ENCODE measurements around the gene GATA2. TPM values are rescaled to one million over a fixed set of nuclear protein-coding genes. Genes with fewer than 3 reads are reported as not detected.

GATA2 gene
- total RNA-seq, 2 donors from 2014 or later, result 181 to 275 TPM

DNA sequence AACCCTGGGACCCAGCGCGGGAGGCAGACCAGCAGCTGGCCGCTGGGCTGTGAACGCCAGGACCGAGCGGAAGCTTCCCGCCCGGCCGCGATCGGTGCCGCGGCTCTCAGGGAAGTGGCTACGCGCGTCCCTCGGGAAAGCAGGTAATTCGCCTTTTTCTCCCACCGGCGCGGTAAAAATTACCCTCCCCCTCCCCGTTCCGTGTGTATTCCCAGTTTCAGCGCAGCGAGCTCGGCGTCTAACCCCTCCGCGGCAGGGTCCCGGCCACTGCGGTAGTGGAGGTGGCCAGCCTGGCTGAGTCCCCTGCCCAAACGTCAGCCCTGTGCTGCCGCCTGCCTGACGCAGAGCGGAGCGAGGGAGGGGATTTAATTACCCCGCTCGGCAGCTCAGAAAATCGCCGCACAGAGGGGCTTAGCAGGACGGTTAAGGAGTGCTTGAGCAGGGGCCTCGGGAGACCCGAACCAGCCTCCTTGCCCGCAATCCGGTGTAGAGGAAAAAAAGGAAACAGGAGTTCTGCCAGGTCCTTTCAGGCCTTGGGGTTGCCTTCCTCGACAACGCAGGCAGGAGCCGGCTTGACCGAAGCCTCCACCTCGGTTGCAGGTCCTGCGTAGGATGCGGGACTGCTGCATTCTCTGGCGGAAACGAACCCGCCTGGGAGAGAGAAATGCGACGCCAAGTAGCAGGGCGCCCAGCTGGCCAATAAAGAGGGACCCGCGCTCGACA lies 2.9 kb downstream of the GATA2 start:
- peak overlapping the region; percentile 99 for H3K27ac ChIP-seq
- intact Hi-C loops (cut with DNase I), result loop anchor here (2.0 kb wide), 1 partner anchor 311 kb away; no protein-coding TSS in a partner anchor
- peak; percentile 63 for DNase-seq (ENCODE audit: low spot score)
- no peaks in the 10 kb centered on the region for H3K9me3 ChIP-seq
- TF ChIP-seq POLR2A (IDR thresholded peaks at IDR 0.05) (peak; percentile 13), CTCF (IDR thresholded peaks at IDR 0.05) (peak in 3 of 4 experiments; percentile 11 to 34 (median 15)), POLR2AphosphoS5 (IDR thresholded peaks at IDR 0.05) (no peak)
- H3K27me3 ChIP-seq (replicated peaks; ENCODE audit: insufficient read depth), result no peaks in the 10 kb centered on the region
- 3% methylated on average over 49 of the region's 61 CpGs for WGBS
- H3K4me1 ChIP-seq (replicated peaks), result no peaks in the 10 kb centered on the region
- no peaks in the 10 kb centered on the region for H3K36me3 ChIP-seq
- peak overlapping the region; percentile 85 to 93 for H3K4me3 ChIP-seq

- WGBS, result under 1% methylated on average over 26 of the region's 26 CpGs
- intact Hi-C loops (cut with DNase I), result no loop called here
- Histone ChIP-seq H3K4me1 (replicated peaks) (no peaks in the 10 kb centered on the region), H3K27ac (peak overlapping the region; percentile 99), H3K36me3 (no peaks in the 10 kb centered on the region), H3K27me3 (replicated peaks; ENCODE audit: insufficient read depth) (no peaks in the 10 kb centered on the region), H3K9me3 (no peaks in the 10 kb centered on the region), H3K4me3 (peak overlapping the region; percentile 85 to 93)
- TF ChIP-seq POLR2A (IDR thresholded peaks at IDR 0.05), result no peak
- TF ChIP-seq CTCF (IDR thresholded peaks at IDR 0.05), result no peak
- TF ChIP-seq POLR2AphosphoS5 (IDR thresholded peaks at IDR 0.05), result no peak
- DNase-seq (ENCODE audit: low spot score), result no peak
Measured at GRCh38 chr3:128489674-128489926, 3.4 kb downstream of the GATA2 start.

DNA sequence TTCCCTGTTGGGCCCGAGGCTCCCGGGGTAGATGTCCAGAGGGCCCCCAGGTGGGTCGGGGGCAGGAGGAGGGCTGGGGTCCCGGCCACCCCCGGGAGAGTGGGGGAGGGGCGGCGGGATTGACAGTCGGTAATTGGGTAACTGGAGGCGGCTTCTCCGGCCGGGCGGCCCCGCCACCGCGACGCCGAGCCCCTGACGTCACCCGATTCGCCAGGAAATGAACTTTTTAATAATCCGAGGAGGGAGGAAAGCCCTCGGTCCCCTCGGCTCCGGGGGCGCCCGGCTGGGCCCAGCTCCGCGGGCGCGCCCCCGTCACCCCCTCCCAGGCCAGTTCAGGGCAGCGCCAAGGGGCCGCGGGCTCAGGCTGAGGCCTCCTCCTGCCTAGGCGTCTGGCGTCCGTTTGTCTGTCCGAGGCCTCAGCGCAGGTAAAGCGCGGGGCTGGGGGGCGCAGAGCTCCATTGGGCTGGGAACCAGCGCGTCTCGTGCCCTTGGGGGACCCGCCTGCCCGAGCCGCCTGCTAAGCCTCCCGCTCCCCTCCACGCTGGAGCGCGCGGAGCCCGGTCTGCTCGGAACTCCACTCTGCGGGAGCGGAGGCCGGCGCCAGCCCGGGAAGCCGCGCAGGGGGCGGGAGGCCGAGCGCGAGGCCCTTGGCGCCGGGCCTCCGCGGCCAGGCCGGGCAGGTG lies 3.9 kb downstream of the GATA2 start:
- peak; percentile 78 for DNase-seq (ENCODE audit: low spot score)
- Histone ChIP-seq H3K36me3 (no peaks in the 10 kb centered on the region), H3K4me1 (replicated peaks) (no peaks in the 10 kb centered on the region), H3K4me3 (peak overlapping the region; percentile 85 to 93), H3K27ac (peak overlapping the region; percentile 99), H3K9me3 (no peaks in the 10 kb centered on the region), H3K27me3 (replicated peaks; ENCODE audit: insufficient read depth) (no peaks in the 10 kb centered on the region)
- TF ChIP-seq CTCF (IDR thresholded peaks at IDR 0.05) (peak in 1 of 4 experiments; percentile 4), POLR2A (IDR thresholded peaks at IDR 0.05) (peak; percentile 87), POLR2AphosphoS5 (IDR thresholded peaks at IDR 0.05) (peak; percentile 44)
- WGBS, result under 1% methylated on average over 54 of the region's 71 CpGs
- intact Hi-C loops (cut with DNase I), result no loop called here

DNA sequence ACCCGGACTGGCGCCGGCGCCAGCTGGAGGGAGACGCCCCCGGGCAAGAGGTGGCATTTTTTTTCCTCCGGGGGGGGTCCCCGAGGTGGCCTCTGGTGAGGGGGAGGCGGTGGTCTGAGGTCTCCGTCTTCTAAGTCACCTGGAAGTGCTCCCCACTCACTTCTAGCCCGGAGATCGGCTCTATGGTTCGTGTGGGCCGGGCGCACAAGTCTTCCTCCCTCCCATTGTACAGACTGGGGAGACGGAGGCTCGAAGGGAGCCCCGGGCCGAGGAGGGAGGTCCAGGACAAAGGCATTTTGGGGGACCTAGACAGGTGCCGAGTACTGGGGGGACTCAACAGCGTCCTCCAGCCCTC lies 4.4 kb downstream of the GATA2 start:
- H3K36me3 ChIP-seq, result no peaks in the 10 kb centered on the region
- peak overlapping the region; percentile 85 to 93 for H3K4me3 ChIP-seq
- H3K9me3 ChIP-seq, result no peaks in the 10 kb centered on the region
- intact Hi-C loops (cut with DNase I), result no loop called here
- H3K27me3 ChIP-seq (replicated peaks; ENCODE audit: insufficient read depth), result no peaks in the 10 kb centered on the region
- H3K4me1 ChIP-seq (replicated peaks), result no peaks in the 10 kb centered on the region
- WGBS, result 0% methylated on average over 20 of the region's 21 CpGs
- TF ChIP-seq POLR2A (IDR thresholded peaks at IDR 0.05) (no peak), POLR2AphosphoS5 (IDR thresholded peaks at IDR 0.05) (no peak), CTCF (IDR thresholded peaks at IDR 0.05) (no peak)
- DNase-seq (ENCODE audit: low spot score), result no peak
- H3K27ac ChIP-seq, result peak overlapping the region; percentile 99

Measured in prostate gland (tissue), 2 donors.